ENCODE results near the gene CCSER1.
"Not testable (repeated sequence)": the region's sequence is repeated elsewhere in the genome, so short reads cannot be mapped to it uniquely, and the experiment has no call there.

CCSER1 gene

GRCh38 chr4:90715242-90715641 is 588.0 kb downstream of the CCSER1 start:
- no peak for DNase-seq (ENCODE audit: low read depth)

GRCh38 chr4:90718931-90719330 is 591.7 kb downstream of the CCSER1 start:
- no peak for DNase-seq (ENCODE audit: low read depth)

DNA sequence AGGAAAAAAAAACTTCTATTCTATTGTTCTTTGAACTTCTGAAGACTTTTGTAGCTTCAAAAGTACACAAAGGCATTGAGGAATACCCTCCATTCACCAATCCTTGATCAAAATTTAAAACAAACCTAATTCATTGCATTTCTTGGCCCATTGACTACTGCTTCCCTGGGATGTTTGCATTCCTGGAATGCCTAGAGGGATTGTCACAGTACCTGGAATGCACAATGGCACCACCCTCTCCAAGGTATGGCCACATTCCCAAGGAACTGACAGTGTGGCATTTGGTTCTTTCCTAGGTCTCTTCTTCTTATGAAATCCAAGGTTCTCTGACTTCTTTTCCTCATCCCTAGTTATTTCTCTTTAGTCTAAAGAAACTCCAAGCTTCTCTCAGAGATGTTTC is 600.7 kb downstream of the CCSER1 start:
- DNase-seq (ENCODE audit: low read depth): peak; percentile 76

- DNase-seq (ENCODE audit: low read depth): no peak
These were observed 603.6 kb downstream of the CCSER1 start for GRCh38 chr4:90730752-90731151.

DNA sequence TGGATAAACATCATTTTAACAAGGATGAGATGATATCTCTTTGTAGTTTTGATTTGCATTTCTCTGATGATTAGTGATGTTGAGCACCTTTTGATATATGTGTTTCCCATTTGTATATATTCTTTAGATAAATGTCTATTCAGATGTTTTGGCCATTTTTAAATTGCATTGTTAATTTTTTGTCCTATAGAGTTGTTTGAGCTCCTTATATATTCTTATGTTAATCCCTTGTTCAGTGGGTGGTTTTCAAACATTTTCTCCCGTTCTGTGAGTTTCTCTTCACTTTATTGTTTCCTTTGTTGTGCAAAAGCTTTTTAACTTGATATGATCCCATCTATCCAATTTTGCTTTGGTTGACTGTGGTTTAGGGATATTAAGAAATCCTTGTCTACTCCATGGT is 606.0 kb downstream of the CCSER1 start:
- no peak for DNase-seq (ENCODE audit: low read depth)

GRCh38 chr4:90745176-90745575 is 618.0 kb downstream of the CCSER1 start:
- peak; percentile 71 for DNase-seq (ENCODE audit: low read depth)

DNA sequence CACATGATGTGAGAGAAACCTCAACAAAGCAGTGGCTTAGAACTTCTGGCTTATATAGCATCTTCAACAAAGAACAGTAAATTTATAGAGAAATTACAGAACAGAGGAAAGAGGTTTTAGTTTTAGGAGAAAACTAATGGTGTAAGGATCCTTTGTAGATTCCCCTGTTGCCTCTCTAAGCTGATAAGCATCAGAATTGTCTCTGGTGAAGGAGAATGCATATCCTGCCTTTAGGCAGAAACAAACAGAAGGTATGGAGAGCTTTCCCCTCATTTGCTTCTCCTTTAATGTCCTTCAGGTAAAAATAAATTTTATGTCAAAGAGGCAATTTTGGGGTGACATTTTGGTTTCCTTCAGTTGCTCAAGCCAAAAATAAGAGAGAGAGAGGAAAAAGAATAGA is 625.9 kb downstream of the CCSER1 start:
- DNase-seq (ENCODE audit: low read depth): no peak

GRCh38 chr4:90757534-90758060 is 630.4 kb downstream of the CCSER1 start:
- no peak for DNase-seq (ENCODE audit: low read depth)

- DNase-seq (ENCODE audit: low read depth): no peak
These were observed 632.9 kb downstream of the CCSER1 start for GRCh38 chr4:90760059-90760458.

DNA sequence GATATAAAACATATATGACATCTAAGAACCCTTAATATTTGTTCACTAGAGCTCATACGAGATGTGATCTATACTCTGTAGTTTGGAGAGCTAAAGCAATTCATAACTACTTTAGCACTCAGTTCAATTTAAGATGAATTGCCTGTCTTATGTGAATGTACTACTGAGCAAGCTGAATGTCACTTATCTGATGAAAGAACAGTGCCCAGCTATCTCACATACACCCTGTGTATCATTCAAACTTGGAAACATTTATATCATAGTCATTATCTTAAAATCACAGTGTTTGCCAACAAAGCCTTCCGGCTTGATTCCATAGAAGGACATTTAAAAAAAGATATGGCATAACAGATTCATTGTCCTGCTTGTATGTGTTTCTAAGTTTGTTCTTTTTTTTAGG is 639.6 kb downstream of the CCSER1 start:
- no peak for DNase-seq (ENCODE audit: low read depth)

DNA sequence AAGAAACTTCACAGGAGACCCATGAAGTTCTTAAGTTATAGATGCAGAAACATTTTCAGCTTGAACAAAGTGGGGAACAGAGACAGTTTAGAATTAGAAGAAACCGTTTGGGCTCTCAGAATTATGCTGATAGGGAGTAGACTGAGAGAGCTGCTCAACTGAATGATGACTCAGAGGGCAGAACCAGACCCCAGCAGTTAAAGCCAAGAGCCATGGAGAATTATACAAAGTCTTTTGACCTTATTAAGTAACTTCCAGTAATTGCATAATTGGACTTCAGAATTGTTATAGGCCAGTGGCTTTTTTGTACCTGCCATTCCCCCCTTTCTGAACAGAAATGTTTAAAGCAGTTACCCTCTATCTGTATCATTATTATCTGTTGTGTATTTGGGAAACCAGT is 642.1 kb downstream of the CCSER1 start:
- no peak for DNase-seq (ENCODE audit: low read depth)

- no peak for DNase-seq (ENCODE audit: low read depth)
These were observed 653.0 kb downstream of the CCSER1 start for GRCh38 chr4:90780193-90780592.

DNA sequence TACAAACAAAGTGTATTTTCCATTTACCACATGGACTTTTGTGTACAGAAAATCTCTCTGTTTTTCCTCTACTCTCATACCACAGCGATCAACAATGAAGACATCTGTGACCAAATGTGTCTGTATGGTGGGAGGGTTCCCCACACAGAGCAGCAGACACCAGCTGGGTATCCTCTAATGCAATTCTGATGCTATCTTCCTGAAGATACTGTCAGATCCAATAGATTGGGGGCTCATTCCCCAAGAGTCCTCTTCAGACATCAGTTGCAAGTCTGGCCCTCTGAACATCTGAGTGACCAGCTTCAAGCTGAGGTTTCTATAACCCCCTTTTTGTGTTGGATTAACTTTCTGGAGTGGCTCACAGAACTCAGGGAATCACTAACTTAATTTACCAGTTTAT is 659.4 kb downstream of the CCSER1 start:
- DNase-seq (ENCODE audit: low read depth): no peak

DNA sequence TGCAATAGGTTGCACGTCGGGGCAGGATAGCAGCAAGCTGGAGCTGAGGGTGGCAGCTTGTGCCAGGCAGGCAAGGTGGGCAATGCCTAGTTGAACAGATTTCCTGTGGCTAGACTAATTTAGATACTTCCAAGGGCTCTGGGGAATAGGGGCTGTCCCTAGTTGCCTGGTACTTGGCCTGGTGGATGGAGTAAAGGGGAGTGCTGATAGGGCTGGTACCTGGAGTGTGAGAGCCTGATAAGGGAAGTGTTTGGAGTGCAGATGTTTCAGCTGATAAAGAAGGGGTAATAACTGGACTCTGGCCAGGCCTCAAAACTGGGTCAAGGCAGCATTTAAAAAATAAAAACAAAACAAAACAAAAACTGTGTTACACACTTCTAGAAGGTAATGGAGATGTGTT is 665.5 kb downstream of the CCSER1 start:
- DNase-seq (ENCODE audit: low read depth): no peak

DNA sequence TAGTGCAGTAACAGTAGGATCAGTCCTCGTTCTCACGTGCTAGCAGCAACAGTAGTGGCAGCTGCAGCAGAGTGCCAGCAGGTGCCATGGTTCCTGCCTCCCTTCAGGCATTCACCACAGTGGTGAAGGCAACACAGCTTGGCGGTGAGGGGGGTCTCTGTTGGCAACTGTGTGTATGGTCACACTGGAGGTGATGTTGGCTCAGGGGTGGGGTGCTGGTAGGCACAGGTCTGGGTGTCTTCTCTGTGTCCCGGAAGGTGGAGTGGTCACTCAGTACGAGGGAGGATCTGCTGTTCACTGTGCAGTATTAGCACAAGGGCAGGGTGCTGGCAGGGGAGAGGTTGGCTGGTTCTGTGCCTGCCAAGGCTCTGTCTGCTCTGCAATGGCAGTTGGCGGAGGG is 671.8 kb downstream of the CCSER1 start:
- no peak for DNase-seq (ENCODE audit: low read depth)

- DNase-seq (ENCODE audit: low read depth): no peak
These were observed 672.7 kb downstream of the CCSER1 start for GRCh38 chr4:90799895-90800294.

DNA sequence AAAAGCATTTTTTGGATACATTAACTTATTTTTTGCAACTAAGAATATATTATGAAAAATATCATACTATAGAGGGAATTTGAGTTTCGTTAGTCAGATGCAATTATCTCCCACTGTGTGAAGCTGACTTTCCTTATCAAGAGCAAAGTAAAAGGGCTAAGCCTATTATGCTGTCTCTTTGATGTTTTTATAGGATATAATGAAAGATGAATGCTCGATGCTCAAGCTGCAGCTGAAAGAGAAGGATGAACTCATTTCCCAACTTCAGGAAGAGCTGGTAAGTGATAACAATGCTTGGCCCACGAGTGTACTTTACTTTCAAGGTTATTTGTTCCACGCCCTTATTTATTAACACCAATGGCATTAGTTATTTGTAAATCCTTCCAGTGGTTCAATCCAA is 688.4 kb downstream of the CCSER1 start:
- DNase-seq (ENCODE audit: low read depth): no peak

DNA sequence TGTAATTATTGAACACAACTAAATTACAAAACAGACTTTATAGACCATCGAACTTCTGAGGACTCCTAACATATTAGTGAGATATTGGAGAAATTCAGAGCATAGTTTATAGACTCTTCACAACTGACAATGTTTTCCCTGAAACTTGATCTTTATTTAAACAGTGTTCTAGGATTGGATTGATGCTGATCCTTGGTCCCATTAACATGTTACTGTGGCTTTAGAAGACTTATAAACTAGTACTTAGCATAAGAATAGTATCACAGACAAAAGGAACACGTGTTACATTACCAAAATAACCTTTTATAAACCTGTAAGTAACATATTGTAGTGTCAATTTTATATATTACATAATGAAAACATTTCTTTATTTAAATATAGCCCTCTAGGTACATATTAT is 689.6 kb downstream of the CCSER1 start:
- DNase-seq (ENCODE audit: low read depth): no peak

- DNase-seq (ENCODE audit: low read depth): no peak
These were observed 697.3 kb downstream of the CCSER1 start for GRCh38 chr4:90824266-90825150.

DNA sequence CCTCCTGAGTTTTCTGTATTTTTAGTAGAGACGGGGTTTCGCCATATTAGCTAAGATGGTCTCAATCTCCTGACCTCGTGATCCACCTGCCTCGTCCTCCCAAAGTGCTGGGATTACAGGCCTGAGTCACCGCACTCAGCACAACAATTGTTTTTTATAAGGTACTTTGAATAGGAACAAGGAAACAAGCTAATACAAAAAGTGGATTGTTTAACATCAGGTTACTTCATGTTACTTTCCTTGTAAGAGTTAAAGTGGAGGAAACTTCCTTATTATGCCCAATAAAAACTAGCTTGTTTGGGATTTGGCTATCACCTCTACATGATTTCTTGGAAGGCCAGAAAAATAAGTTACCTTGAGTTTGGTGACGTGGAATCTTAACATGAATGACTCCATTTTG is 698.7 kb downstream of the CCSER1 start:
- no peak for DNase-seq (ENCODE audit: low read depth)

DNA sequence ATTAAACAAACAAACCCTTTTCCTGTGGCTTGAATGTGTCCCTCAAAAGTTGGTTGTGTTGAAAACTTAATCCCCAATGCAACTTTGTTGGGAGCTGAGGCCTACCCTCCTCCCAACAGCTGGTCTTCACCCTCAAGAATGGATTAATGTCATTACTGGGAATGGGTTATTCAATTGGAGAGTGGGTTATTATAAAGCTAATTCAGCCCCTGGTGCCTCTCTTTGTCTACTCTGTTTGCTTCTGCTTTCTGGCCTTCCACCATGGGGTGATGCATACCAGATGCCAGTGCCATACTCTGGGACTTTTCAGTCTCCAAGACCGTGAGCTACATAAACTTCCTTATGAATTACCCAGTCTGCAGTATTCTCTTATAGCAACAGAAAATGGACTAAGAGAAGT is 706.5 kb downstream of the CCSER1 start:
- no peak for DNase-seq (ENCODE audit: low read depth)

DNA sequence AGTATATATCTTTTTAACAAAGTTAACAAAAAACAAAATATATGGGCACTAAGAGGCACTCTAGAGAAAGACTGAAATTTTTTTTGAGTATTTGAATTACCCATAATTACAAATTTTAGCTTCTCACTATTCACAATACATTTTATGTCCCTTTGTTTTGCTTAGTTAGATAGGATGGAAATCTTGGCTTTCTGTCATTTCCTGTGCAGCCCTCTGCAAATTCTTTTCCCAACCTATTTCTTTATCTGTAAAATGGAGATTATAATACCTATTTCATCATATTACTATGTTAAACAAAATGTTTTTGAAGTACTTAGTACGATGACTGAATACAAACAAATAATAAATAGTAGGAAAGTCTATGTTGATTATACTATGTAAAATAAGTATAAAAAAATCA is 710.0 kb downstream of the CCSER1 start:
- DNase-seq (ENCODE audit: low read depth): no peak

DNA sequence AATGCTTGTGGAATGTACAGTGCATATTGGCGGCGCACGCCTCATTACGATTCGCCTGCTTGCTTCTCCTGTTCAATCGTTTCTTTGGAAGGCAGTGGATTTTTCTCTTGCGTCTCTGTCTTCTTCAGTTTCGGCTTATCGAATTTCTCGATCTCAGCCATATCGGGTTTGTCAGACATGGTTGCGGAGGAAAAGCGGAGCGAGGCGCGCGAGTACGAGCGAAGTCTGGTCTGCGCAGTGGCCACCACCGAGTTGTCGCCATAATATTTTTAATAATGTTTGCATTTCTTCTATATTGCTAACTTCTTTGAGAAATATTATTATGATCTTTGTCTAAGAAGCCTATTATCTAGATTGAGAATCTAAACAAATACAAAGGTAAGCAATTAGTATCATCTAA is 711.7 kb downstream of the CCSER1 start:
- DNase-seq (ENCODE audit: low read depth): not testable (repeated sequence)

- no peak for DNase-seq (ENCODE audit: low read depth)
These were observed 713.1 kb downstream of the CCSER1 start for GRCh38 chr4:90840291-90840690.
